Measurements from ENCODE around the gene ADAMTS12.

Gene ADAMTS12

DNA sequence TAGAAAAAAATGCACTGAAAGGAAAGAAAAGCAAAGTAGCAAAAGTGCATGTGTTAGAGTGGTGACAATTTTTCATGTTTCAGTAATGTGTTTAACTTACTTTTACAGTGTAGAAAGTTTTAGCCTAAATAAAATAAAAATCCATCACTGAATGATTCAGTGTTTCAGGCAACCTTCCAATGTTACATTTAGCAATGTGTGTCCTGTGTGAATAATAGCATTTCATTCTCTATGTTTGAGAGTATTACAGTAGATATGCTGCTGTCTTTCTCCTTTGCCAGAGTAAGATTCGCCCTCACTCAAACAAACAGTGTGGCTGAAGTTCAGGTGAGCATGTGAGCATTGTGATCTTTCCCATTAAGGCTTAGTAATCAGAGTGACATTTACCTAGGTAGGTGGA lies 279.9 kb downstream of the ADAMTS12 start:
- no peak for TF ChIP-seq ZFX (IDR thresholded peaks at IDR 0.05; ENCODE audit: borderline replicate concordance)
- TF ChIP-seq, protein P1, sequence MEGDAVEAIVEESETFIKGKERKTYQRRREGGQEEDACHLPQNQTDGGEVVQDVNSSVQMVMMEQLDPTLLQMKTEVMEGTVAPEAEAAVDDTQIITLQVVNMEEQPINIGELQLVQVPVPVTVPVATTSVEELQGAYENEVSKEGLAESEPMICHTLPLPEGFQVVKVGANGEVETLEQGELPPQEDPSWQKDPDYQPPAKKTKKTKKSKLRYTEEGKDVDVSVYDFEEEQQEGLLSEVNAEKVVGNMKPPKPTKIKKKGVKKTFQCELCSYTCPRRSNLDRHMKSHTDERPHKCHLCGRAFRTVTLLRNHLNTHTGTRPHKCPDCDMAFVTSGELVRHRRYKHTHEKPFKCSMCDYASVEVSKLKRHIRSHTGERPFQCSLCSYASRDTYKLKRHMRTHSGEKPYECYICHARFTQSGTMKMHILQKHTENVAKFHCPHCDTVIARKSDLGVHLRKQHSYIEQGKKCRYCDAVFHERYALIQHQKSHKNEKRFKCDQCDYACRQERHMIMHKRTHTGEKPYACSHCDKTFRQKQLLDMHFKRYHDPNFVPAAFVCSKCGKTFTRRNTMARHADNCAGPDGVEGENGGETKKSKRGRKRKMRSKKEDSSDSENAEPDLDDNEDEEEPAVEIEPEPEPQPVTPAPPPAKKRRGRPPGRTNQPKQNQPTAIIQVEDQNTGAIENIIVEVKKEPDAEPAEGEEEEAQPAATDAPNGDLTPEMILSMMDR (IDR thresholded peaks at IDR 0.05) = no peak
- no peak overlapping the region for H3K27ac ChIP-seq

DNA sequence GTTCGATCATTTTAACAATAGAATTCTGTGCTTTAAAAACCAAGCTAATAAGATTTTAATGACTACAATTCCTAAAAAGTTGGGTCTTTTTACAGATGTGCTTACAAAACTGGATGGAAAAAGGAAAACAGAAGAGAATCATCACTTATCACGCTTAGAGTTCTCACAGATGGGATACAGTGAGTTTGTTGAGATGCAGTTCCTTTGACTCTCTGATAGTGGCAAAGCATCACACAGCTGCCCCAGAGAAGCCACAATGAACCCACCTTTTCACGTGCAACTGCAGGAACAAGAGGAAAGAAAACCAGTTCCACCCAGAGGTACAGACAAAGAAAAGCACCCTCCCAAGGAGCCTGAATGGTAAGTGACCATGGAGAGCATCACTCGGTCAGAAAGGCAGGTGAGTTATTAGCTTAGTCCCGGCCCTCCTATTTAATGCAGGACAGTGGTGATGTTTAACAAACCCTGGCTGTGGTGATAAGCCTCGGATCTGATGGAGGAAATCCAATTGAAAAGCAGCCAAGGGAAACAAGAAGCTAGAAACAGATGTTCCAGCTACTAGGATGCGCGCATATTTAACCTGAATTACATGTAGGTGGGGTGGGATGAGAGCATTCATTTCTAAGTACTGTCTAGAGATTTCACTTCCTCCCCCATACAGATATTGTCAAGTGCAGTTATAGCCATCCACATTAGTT lies 283.3 kb downstream of the ADAMTS12 start:
- TF ChIP-seq, protein P1 (IDR thresholded peaks at IDR 0.05) = no peak
- TF ChIP-seq ZFX (IDR thresholded peaks at IDR 0.05; ENCODE audit: borderline replicate concordance) = no peak

DNA sequence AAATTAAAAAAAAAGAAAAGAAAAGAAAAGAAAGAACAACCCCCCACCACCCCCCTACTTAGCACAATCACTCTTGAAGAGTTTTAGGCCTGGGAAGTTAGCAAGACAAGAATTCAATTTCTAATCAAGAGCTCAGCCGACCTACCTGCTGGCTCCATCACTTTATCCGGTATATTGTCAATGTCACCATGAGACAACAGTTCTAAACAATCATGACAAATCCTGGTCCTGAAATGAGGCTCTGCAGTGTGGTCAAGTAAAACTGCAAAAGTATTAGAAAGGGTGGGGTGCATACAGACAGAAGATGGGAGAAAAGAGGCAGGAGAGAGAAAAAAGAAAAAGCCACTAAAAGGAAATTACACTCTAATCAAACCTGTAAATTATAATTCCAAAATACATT lies 287.3 kb downstream of the ADAMTS12 start:
- no peak for TF ChIP-seq ZFX (IDR thresholded peaks at IDR 0.05; ENCODE audit: borderline replicate concordance)
- TF ChIP-seq, protein P1 (IDR thresholded peaks at IDR 0.05) = no peak
- H3K27ac ChIP-seq = no peak overlapping the region

More for the DNA sequence above, 283.3 kb downstream of the ADAMTS12 start:
- H3K27ac ChIP-seq = no peak overlapping the region

DNA sequence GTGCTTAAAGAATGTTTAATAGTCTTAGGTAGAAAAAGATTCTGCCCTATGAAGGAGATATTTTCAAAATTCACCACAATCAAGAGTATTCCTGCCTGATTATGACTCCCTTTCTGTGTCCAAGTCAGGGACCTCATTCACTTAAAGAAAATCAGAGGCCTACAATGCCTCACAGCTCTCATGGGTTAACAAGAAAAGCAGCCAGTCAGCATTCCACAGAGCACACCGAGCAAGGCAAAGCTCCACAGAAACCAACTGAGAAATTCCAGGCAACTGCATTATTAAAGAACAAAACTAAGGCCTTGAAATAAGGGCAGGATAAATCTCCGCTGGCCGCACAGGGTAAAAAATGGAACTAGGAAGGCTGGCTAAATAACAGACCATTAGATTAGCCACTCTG lies 289.9 kb downstream of the ADAMTS12 start:
- no peak overlapping the region for H3K27ac ChIP-seq
- TF ChIP-seq, protein P1 (IDR thresholded peaks at IDR 0.05) = no peak
- no peak for TF ChIP-seq ZFX (IDR thresholded peaks at IDR 0.05; ENCODE audit: borderline replicate concordance)

DNA sequence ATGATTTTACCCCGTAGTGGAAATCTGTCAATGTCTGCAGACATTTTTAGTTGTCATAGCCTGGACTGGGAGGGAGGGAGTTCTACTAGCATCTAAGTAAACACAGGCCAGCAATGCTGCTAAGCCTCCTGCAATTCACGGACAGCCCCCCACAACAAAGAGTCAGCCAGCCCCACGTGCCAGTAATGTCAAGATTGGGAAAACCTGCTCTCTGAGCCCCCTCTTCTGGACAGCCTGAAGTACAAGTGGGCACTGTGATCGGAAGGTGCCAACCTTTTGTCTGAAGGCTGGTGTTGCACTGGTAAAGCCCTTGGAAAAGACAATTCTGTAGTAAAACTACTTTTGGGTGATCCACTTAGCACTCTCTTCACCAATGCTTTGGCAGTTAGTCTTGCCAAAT lies 296.5 kb downstream of the ADAMTS12 start:
- no peak overlapping the region for H3K27ac ChIP-seq
- TF ChIP-seq ZFX (IDR thresholded peaks at IDR 0.05; ENCODE audit: borderline replicate concordance) = no peak
- TF ChIP-seq, protein P1 (IDR thresholded peaks at IDR 0.05) = no peak

DNA sequence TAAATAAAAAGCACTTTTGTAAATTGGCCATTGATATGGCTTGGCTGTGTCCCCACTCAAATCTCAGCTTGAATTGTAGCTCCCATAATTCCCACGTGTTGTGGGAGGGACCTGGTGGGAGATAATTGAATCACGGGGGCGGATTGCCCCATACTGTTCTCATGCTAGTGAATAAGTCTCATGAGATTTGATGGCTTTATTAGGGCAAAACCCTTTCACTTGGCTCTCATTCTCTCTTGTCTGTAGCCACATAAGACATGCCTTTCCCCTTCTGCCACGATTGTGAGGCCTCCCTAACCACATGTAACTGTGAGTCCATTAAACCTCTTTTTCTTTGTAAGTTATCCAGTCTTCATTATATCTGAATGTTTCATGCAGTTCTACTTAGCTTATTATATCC lies 297.8 kb downstream of the ADAMTS12 start:
- no peak for TF ChIP-seq ZFX (IDR thresholded peaks at IDR 0.05; ENCODE audit: borderline replicate concordance)
- TF ChIP-seq, protein P1 (IDR thresholded peaks at IDR 0.05) = no peak
- no peak overlapping the region for H3K27ac ChIP-seq

DNA sequence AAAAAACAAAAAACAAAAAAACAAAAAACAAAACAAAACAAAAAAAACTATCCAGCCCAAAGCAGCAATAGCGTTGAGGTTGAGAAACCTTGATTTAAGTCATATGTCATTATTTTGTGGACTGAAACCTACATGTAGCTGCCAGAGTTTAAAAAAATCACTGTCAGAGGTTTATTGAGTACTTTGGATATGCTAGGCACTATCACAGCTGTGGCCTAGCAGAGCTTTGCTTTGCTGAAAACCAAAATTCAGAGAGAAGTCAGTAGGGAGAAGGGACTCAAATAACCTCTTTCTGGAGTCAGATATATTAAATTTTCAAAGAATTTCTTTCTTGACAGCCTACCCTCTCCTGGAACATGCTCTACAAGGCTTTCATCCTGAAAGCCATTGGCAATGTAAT lies 299.5 kb downstream of the ADAMTS12 start:
- no peak for TF ChIP-seq ZFX (IDR thresholded peaks at IDR 0.05; ENCODE audit: borderline replicate concordance)
- TF ChIP-seq, protein P1 (IDR thresholded peaks at IDR 0.05) = no peak
- H3K27ac ChIP-seq = no peak overlapping the region
